ENCODE data around the gene ZNF81. TPM values are rescaled to one million over a fixed set of nuclear protein-coding genes. Genes with fewer than 3 reads are reported as not detected.
"Not testable (repeated sequence)": the region's sequence is repeated elsewhere in the genome, so short reads cannot be mapped to it uniquely, and the experiment has no call there.

ZNF81 gene
- 1 to 10 TPM; 5.4 to 7.6 (median 7.6) TPM for total RNA-seq

DNA sequence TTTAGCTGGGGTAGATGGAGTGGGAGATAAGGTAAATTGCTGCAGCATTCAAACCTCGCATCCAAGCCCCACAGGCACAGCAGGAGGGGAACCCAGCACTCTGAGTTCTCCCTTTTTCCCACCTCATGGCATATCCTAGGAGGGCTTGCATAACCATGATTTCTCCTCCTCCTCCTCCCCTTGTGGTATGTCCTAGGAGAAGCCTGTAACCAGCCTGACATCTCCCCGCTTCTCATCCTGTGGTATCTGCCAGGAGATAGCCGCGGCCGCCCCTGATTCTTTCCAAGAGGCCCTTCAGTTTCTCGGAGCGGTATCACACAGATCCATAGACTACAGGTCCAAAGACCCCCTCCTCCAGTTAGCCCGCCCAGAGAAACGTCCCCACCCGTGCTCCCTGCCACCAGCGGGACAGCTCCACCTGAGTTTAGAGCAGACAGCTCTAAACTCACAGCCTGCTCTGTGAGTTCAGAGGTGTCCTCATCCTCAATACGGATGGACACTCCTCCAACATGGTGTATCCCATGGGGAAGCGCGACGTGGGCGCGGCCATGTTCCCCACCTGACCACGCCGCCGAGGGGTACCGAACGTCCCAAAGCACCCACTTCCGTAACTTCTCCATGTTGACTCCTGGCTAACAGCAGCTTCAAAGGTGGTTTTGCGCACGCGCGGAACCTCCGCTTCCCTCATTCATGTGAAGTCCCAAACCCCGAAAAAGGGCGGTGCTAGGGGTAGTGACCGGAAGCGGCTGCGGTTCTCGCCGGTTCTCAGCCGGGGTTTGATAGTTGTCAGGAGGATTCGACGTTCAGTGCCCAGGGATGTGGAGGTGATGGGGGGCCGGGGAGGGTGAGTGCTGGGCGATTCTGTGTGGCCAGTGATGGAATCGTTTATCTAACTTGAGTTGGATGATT, at the start of gene ZNF81:
TSS of gene ZNF81 (plus strand) at position 739 of the 909 bp plus-strand sequence. CDS start 9,366 bp downstream, outside the sequence.
- peak within 1 kb of the TSS; percentile 99 for H3K4me3 Mint-ChIP-seq
- H3K27me3 Mint-ChIP-seq (ENCODE audit: low read depth) = no peaks in the 10 kb centered on the region
- peaks cover 16% of the 10 kb centered on the region for H3K4me1 Mint-ChIP-seq (ENCODE audit: low read depth)
- ATAC-seq (peak; percentile 94 to 98), DNase-seq (peak; percentile 86)
- H3K36me3 Mint-ChIP-seq (ENCODE audit: insufficient read depth) = no peaks in the 10 kb centered on the region
- no peaks in the 10 kb centered on the region for H3K9me3 Mint-ChIP-seq

DNA sequence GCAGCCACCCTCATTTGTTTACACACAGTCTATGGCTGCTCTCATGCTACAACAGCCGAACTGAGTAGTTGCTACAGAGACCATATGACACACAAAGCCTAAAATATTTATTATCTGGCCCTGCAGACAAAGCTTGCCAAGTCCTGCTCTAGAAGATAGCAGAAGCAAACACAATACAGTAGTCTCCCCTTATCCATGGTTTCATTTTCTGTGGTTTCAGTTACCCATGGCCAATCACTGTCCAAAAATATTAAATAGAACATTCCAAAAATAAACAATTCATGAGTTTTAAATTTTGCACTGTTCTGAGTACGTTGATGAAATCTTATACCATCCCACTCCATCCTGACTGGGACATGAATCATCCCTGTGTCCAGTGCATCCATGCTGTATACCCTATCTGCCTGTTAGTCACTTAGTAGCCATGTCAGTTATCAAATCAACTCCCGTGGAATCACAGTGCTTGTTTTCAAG, 40.2 kb upstream of the ZNF81 start:
- no peaks in the 10 kb centered on the region for H3K9me3 Mint-ChIP-seq
- no peak overlapping the region for H3K4me3 Mint-ChIP-seq
- DNase-seq = no peak
- ATAC-seq = no peak
- no peaks in the 10 kb centered on the region for H3K4me1 Mint-ChIP-seq (ENCODE audit: low read depth)
- H3K27me3 Mint-ChIP-seq (ENCODE audit: low read depth) = no peaks in the 10 kb centered on the region
- no peaks in the 10 kb centered on the region for H3K36me3 Mint-ChIP-seq (ENCODE audit: insufficient read depth)

DNA sequence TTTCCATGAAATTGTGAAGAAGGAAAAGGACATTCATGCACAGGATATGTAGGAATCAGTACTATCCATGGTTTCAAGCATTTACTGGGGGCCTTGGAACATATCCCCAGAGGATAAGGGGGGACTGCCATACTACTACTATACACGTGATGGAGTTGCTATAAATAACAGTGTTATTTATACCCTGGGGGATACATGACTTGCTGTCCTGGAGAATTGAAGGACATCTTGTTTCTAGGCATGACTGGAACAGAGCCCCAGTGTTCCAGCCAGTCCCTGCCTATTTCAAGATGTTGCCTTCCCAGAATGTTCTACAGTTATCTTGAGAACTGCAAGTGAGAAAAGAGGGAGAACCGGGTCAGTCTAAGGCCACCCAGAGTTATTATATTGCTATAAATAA, 39.6 kb upstream of the ZNF81 start:
- DNase-seq = no peak
- Mint-ChIP-seq H3K4me1 (ENCODE audit: low read depth) (no peaks in the 10 kb centered on the region), H3K27me3 (ENCODE audit: low read depth) (no peaks in the 10 kb centered on the region), H3K36me3 (ENCODE audit: insufficient read depth) (no peaks in the 10 kb centered on the region), H3K9me3 (no peaks in the 10 kb centered on the region), H3K4me3 (no peak overlapping the region)
- no peak for ATAC-seq

DNA sequence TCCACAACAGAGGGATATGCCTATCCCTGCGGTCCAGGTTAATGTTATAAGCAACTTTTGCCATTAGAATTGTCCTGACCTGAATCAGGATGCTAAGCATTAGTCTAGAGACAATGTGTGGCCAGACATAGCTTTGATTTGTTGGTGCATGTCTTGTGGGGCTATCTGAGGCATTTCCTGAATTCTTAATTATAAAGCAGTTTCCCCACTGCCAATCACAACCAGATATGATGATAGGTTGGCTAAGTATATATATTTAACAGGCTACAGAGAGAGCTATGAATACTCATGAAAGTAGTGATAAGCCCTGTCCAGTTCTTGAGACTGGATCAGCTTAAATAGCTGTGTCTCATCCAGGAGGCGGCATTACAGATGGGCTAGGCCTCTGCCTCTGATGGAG, 37.8 kb upstream of the ZNF81 start:
- H3K4me3 Mint-ChIP-seq = no peak overlapping the region
- DNase-seq (no peak), ATAC-seq (no peak)
- H3K36me3 Mint-ChIP-seq (ENCODE audit: insufficient read depth) = no peaks in the 10 kb centered on the region
- H3K9me3 Mint-ChIP-seq = no peaks in the 10 kb centered on the region
- no peaks in the 10 kb centered on the region for H3K4me1 Mint-ChIP-seq (ENCODE audit: low read depth)
- H3K27me3 Mint-ChIP-seq (ENCODE audit: low read depth) = no peaks in the 10 kb centered on the region

DNA sequence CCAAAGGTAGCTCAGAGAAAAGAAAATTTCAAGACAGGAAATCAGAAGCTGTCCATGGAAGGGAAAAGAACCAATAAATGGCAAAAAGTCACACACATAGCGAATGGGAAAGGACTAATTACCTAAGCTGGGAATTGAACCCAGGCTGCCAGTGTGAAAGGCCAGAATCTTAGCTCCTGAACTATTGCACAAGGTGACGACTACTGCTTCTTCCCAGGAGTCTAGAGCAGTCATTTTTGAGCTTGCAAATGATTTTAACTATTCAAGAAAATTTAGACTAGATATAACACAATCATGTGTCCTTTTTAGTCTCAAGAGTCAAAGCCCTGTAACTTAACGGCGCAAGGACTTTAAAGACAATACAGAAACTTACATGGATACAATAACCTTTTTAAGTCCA, 34.1 kb upstream of the ZNF81 start:
- Mint-ChIP-seq H3K4me3 (no peak overlapping the region), H3K27me3 (ENCODE audit: low read depth) (no peaks in the 10 kb centered on the region), H3K9me3 (no peaks in the 10 kb centered on the region), H3K36me3 (ENCODE audit: insufficient read depth) (no peaks in the 10 kb centered on the region), H3K4me1 (ENCODE audit: low read depth) (no peaks in the 10 kb centered on the region)
- DNase-seq = no peak
- no peak for ATAC-seq

DNA sequence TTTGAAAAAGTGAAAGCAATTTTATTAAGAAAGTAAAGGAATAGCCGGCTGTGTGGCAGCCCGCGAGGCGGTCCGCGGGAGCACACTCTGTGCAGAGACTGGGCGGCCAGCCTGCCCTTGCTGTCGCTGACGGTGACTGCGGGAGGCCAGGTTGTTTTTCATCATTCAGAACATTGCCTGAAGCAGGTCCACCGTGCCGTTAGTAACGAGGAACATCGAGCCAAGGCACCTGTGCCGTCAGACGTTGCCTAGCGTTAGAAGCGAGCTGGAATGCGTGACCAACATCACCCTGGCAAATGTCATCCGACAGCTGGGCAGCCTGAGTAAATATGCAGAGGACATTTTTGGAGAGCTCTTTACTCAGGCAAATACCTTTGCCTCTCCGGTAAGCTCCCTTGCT, 33.6 kb upstream of the ZNF81 start:
- H3K4me1 Mint-ChIP-seq (ENCODE audit: low read depth); H3K9me3 Mint-ChIP-seq; H3K36me3 Mint-ChIP-seq (ENCODE audit: insufficient read depth); DNase-seq; ATAC-seq; H3K27me3 Mint-ChIP-seq (ENCODE audit: low read depth); H3K4me3 Mint-ChIP-seq: not testable (repeated sequence)

DNA sequence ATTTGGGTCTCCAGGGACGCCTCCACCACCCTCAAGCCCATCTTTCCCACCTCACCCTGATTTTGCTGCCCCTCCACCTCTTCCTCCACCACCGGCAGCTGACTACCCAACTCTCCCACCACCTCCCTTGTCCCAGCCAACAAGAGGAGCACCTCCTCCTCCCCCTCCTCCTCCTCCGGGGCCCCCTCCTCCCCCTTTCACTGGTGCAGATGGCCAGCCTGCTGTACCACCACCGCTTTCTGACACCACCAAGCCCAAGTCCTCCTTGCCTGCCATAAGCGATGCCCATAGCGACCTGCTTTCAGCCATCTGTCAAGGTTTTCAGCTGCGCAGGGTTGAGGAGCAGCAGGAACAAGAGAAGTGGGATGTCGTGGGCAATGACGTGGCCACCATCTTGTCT, 32.4 kb upstream of the ZNF81 start:
- H3K4me1 Mint-ChIP-seq (ENCODE audit: low read depth) = no peaks in the 10 kb centered on the region
- no peaks in the 10 kb centered on the region for H3K9me3 Mint-ChIP-seq
- H3K27me3 Mint-ChIP-seq (ENCODE audit: low read depth) = no peaks in the 10 kb centered on the region
- no peak for DNase-seq
- H3K36me3 Mint-ChIP-seq (ENCODE audit: insufficient read depth) = no peaks in the 10 kb centered on the region
- no peak for ATAC-seq
- no peak overlapping the region for H3K4me3 Mint-ChIP-seq

DNA sequence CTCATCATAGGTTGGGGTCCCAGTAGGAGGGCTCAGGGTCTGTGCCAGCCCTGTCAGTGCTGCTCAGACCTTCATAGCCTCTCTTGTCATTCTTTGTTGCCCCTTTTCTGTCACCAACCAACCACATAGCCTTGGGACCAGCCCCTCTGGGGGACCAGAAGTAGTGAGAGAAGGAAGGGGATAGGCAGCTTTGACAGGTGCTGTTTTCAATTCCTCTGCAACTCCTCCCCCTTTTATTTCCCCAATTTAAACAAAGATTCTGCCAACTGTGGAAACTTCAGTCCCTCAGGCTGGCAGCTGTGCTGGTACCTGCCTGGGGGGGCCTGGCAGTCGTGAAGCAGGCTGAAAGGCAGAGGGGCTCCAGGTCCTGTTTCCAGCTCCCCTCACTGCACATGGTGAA, 30.9 kb upstream of the ZNF81 start:
- H3K36me3 Mint-ChIP-seq (ENCODE audit: insufficient read depth); H3K27me3 Mint-ChIP-seq (ENCODE audit: low read depth); H3K4me3 Mint-ChIP-seq; H3K9me3 Mint-ChIP-seq; H3K4me1 Mint-ChIP-seq (ENCODE audit: low read depth); DNase-seq; ATAC-seq: not testable (repeated sequence)

DNA sequence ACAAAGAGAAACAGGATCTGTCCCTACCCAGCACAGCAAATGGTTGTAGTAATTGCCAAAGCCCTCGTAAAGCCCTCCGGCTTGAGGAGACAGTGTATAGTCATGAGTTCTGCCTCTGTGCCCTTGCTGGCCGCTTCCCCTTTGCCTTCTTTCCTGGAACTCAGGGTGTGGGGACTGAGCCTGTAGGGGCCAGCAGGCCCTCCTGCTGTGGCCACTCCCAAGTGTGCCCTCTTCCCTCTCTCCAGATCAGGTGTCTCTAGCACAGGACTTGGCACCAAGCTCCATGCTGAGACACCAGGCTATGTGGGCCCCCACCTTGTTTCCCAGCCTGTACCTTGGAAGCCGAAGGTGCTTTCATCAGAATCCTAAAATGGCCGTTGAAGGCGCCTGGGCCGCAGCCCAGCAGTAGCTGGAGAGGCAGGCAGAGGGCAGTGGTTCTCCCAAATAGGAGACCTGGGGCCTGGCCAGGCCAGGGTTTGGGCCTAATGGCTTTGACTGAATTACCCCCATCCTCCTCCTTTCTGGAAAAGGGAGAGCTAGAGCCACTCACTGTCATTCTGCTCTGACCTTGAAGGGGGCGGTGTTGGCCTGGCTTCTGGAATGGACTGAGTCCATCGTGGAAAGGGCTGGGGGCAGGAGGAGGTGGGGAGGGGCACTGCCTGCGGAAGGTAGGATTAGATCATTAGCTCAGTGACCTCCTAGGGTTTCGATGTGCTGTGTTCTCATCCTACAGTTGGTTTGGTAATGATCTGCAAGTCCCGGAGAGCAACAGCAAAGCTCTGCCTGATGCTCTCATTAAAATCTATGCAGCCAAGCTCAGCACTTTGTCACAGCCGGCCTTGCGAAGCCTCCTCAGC, 30.1 kb upstream of the ZNF81 start:
- H3K36me3 Mint-ChIP-seq (ENCODE audit: insufficient read depth); H3K4me3 Mint-ChIP-seq; ATAC-seq; H3K4me1 Mint-ChIP-seq (ENCODE audit: low read depth); H3K27me3 Mint-ChIP-seq (ENCODE audit: low read depth); DNase-seq; H3K9me3 Mint-ChIP-seq: not testable (repeated sequence)

DNA sequence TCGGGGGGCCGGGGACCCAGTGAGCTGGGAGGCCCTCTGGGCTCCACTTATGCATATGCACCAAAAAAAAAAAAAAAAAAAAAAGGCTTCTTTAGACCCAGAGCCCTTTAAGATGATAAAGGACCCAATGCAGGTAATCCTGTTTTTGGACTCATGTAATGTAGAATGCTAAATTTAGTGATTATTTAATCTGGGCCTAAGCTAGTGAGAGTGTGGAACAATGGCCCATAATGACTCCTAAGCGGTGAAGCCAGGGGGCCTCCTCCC, 29.5 kb upstream of the ZNF81 start:
- not testable (repeated sequence) for ATAC-seq; H3K27me3 Mint-ChIP-seq (ENCODE audit: low read depth); H3K36me3 Mint-ChIP-seq (ENCODE audit: insufficient read depth); DNase-seq; H3K9me3 Mint-ChIP-seq; H3K4me3 Mint-ChIP-seq; H3K4me1 Mint-ChIP-seq (ENCODE audit: low read depth)

DNA sequence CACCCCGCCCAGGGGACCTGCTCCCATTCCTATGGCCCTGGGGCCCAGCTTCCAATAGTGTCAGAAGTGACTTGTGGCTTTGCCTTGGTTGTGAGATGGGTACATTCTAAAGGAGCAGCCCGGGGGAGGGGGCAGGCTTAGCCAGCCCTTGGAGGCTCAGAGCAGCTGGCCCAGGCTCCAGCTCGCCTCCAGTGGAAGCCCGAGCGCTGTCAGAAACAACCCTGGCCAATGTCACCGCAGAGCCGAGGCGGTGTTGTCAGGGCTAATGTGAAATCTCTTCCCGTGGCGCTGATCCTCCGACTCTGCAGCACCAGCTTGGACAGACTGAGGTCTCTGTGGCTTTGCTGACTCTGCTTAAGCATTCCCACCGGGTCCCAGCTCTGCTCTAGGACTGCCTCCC, 29.2 kb upstream of the ZNF81 start:
- Mint-ChIP-seq H3K36me3 (ENCODE audit: insufficient read depth) (no peaks in the 10 kb centered on the region), H3K27me3 (ENCODE audit: low read depth) (no peaks in the 10 kb centered on the region)

DNA sequence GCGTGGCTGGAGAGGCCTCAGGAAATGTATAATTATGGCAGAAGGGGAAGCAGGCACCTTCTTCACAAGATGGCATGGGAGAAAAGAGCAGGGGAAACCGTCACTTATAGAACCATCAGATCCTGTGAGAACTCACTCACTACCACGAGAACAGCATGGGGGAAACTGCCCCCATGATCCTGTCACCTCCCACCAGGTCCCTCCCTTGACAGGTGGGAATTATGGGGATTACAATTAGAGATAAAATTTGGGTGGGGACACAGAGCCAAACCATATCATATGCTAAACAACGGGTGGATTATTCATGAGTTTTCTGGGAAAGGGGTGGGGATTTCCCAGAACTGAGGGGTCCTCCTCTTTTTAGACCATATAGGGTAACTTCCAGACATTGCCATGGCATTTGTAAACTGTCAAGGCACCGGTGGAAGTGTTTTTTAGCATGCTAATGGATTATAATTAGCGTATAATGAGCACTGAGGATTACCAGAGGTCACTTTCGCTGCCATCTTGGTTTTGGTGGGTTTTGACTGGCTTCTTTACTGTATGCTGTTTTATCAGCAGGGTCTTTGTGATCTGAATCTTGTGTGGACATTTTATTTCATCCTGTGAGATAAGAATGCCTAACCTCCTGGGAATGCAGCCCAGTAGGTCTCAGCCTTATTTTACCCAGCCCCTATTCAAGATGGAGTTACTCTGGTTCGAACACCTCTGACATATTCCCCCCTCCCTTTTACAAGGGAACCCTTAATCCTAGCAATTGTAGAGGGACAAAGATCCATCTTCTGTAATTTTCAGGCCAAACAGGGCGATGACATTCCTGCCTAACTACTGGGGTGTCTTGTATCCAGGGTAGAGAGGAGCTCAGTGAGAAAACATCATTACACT, 27.6 kb upstream of the ZNF81 start:
- DNase-seq (no peak), ATAC-seq (no peak)
- H3K4me3 Mint-ChIP-seq = no peak overlapping the region
- H3K9me3 Mint-ChIP-seq = no peaks in the 10 kb centered on the region
- no peaks in the 10 kb centered on the region for H3K36me3 Mint-ChIP-seq (ENCODE audit: insufficient read depth)
- no peaks in the 10 kb centered on the region for H3K4me1 Mint-ChIP-seq (ENCODE audit: low read depth)
- no peaks in the 10 kb centered on the region for H3K27me3 Mint-ChIP-seq (ENCODE audit: low read depth)

More for the DNA sequence above, 29.2 kb upstream of the ZNF81 start:
- Mint-ChIP-seq H3K9me3 (no peaks in the 10 kb centered on the region), H3K4me1 (ENCODE audit: low read depth) (no peaks in the 10 kb centered on the region), H3K4me3 (no peak overlapping the region)
- DNase-seq (no peak), ATAC-seq (no peak)

DNA sequence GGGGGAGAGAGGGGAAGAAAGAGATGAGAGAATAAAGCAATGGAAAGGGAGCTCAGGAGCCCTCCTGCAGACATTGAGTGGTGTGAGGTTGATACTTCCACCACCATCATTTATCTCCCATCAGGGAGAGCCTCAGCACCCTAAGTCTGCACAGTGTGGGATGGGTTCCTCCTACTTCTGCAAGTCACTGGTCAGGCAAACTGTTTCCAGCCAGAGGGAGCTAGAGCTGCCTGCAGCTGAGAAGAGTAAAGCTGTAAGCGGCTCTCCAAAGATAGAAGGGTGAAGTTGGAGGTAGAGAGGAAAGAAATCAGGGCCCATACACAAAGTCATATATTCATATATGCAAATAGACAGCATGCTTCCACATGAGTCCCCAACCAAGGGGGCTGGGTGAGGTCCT, 21.9 kb upstream of the ZNF81 start:
- no peaks in the 10 kb centered on the region for H3K4me1 Mint-ChIP-seq (ENCODE audit: low read depth)
- ATAC-seq (no peak), DNase-seq (no peak)
- no peaks in the 10 kb centered on the region for H3K36me3 Mint-ChIP-seq (ENCODE audit: insufficient read depth)
- no peaks in the 10 kb centered on the region for H3K9me3 Mint-ChIP-seq
- H3K4me3 Mint-ChIP-seq = no peak overlapping the region
- peaks cover 3% of the 10 kb centered on the region for H3K27me3 Mint-ChIP-seq (ENCODE audit: low read depth)
